A673 (cell line): Measurements from ENCODE around the gene CLRN1. TPM values are rescaled to one million over a fixed set of nuclear protein-coding genes. Genes with fewer than 3 reads are reported as not detected.

Source experiments
- BruUV-seq: library from RNA; stranded (reverse); fragments of 400-500 nt; replicated peaks from 2 replicates; lab custom pipeline; 2021; lab: Mats Ljungman, UMichigan
- CTCF ChIA-PET: fragments of 300-600 bp; sonication (Branson Sonifier 250); formaldehyde crosslinking; loops from one replicate; lab custom pipeline; 2022; ENCODE audit warnings: antibody characterized with exemption; lab: Charles Lee
- POLR2A ChIA-PET: fragments of 300-600 bp; sonication (Branson Sonifier 250); formaldehyde crosslinking; loops from one replicate; lab custom pipeline; 2022; ENCODE audit warnings: antibody characterized with exemption; ENCODE audit not compliant: low non-redundant PET; lab: Charles Lee
- DNase-seq: peaks from one replicate; pipeline ENCODE4 v3.0.0-alpha.2; 2015; ENCODE audit warnings: low spot score
- H3K27ac ChIP-seq: fragments of 200-600 bp; sonication (generic); 2 replicates; pipeline ENCODE4 v1.5.1; 2016; ENCODE audit warnings: mixed run types, low read depth, mild to moderate bottlenecking, mixed read lengths, antibody characterized with exemption, low read length; ENCODE audit not compliant: poor library complexity, severe bottlenecking
- H3K27me3 ChIP-seq: fragments of 200-600 bp; sonication (generic); replicated peaks from 2 replicates; pipeline ENCODE4 v1.6.1; 2017; ENCODE audit warnings: mixed run types, low read depth, mild to moderate bottlenecking, mixed read lengths, antibody characterized with exemption, low read length; ENCODE audit not compliant: insufficient read depth, poor library complexity
- H3K36me3 ChIP-seq: fragments of 200-600 bp; sonication (generic); 2 replicates; pipeline ENCODE4 v1.6.1; 2016; ENCODE audit warnings: mixed run types, mild to moderate bottlenecking, mixed read lengths, antibody characterized with exemption, low read length; ENCODE audit not compliant: insufficient read depth, poor library complexity, severe bottlenecking
- H3K4me1 ChIP-seq: fragments of 200-600 bp; sonication (generic); 2 replicates; pipeline ENCODE4 v1.6.1; 2017; ENCODE audit warnings: mixed run types, mild to moderate bottlenecking, mixed read lengths, antibody characterized with exemption, low read length; ENCODE audit not compliant: insufficient read depth, poor library complexity, severe bottlenecking
- H3K4me3 ChIP-seq: fragments of 200-600 bp; sonication (generic); 2 replicates; pipeline ENCODE4 v1.5.1; 2016; ENCODE audit warnings: low read depth, mixed run types, mild to moderate bottlenecking, mixed read lengths, low read length; ENCODE audit not compliant: poor library complexity, severe bottlenecking
- H3K9me3 ChIP-seq: fragments of 200-600 bp; sonication (generic); 2 replicates; pipeline ENCODE4 v1.6.1; 2016; ENCODE audit warnings: mixed run types, low read depth, mild to moderate bottlenecking, mixed read lengths, antibody characterized with exemption, low read length; ENCODE audit not compliant: poor library complexity, severe bottlenecking
- EZH2 ChIP-seq: fragments of 200-600 bp; sonication (generic); IDR thresholded peaks from 2 replicates; pipeline ENCODE4 v1.6.1; 2017; ENCODE audit warnings: borderline replicate concordance, low read depth, mild to moderate bottlenecking, mixed read lengths, antibody characterized with exemption, low read length; ENCODE audit not compliant: poor library complexity, severe bottlenecking
- intact Hi-C: fragments of 100-400 bp; cut with micrococcal nuclease; formaldehyde crosslinking; loops from one replicate; pipeline ENCODE4 v1.10.0; 2022; ENCODE audit not compliant: unreplicated experiment
- total RNA-seq: library from RNA; stranded (reverse); gene quantifications from 2 replicates; pipeline ENCODE4 v1.2.3, GENCODE V29; 2021
- TF ChIP-seq, protein P1 (sequence below): fragments of 300-800, 200-600 bp; sonication (generic); conservative IDR thresholded peaks from 2 replicates; pipeline ENCODE4 v1.5.1; 2017; ENCODE audit warnings: low read depth, mild to moderate bottlenecking, antibody characterized with exemption, low read length, moderate library complexity, mixed read lengths

CLRN1 gene
- total RNA-seq, 1 experiment from 2014 or later: not detected

- intact Hi-C loops: no loop called here
- DNase-seq: no peak
- BruUV-seq: no TSS peak
- CTCF ChIA-PET: no interaction called here
- Histone ChIP-seq H3K4me1 (no peaks in the 10 kb centered on the region), H3K4me3 (no peak overlapping the region), H3K27me3 (peaks cover 24% of the 10 kb centered on the region), H3K27ac (no peak overlapping the region), H3K9me3 (no peaks in the 10 kb centered on the region), H3K36me3 (no peaks in the 10 kb centered on the region)
- POLR2A ChIA-PET: no interaction called here
- TF ChIP-seq EZH2: no peak
- TF ChIP-seq, protein P1, sequence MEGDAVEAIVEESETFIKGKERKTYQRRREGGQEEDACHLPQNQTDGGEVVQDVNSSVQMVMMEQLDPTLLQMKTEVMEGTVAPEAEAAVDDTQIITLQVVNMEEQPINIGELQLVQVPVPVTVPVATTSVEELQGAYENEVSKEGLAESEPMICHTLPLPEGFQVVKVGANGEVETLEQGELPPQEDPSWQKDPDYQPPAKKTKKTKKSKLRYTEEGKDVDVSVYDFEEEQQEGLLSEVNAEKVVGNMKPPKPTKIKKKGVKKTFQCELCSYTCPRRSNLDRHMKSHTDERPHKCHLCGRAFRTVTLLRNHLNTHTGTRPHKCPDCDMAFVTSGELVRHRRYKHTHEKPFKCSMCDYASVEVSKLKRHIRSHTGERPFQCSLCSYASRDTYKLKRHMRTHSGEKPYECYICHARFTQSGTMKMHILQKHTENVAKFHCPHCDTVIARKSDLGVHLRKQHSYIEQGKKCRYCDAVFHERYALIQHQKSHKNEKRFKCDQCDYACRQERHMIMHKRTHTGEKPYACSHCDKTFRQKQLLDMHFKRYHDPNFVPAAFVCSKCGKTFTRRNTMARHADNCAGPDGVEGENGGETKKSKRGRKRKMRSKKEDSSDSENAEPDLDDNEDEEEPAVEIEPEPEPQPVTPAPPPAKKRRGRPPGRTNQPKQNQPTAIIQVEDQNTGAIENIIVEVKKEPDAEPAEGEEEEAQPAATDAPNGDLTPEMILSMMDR: no peak
Observed at GRCh38 chr3:150928234-150928633, 44.3 kb downstream of the CLRN1 start.

DNA sequence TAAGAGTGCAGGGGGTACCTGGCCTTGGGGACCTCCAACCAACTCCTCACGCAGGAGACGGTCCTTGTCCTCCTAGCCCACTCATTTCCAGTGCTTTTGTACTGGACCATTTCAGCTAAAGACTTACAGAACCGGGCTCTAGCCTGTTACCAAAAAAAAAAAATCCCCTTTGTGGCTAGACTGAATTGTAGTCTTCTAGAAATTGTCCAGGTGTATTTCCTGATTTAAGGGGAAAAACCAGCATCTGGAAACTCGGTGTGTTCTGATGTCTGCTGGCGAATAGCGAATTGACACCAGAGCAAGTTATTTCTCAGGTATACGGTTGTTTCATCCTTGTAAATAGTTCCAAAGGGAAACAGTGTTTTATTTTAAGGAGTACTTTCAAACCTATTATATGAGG lies 46.2 kb downstream of the CLRN1 start:
- POLR2A ChIA-PET: no interaction called here
- BruUV-seq: no TSS peak
- H3K4me1 ChIP-seq: no peaks in the 10 kb centered on the region
- no peaks in the 10 kb centered on the region for H3K36me3 ChIP-seq
- no peaks in the 10 kb centered on the region for H3K9me3 ChIP-seq
- intact Hi-C loops: no loop called here
- no peak for TF ChIP-seq EZH2
- TF ChIP-seq, protein P1: no peak
- no peak overlapping the region for H3K4me3 ChIP-seq
- no peak for DNase-seq
- H3K27ac ChIP-seq: no peak overlapping the region
- peaks cover 9% of the 10 kb centered on the region for H3K27me3 ChIP-seq
- CTCF ChIA-PET: no interaction called here

GRCh38 chr3:150925751-150926201 lies 46.8 kb downstream of the CLRN1 start:
- ChIA-PET POLR2A (no interaction called here), CTCF (no interaction called here)
- H3K9me3 ChIP-seq: no peaks in the 10 kb centered on the region
- H3K4me3 ChIP-seq: no peak overlapping the region
- TF ChIP-seq EZH2: no peak
- TF ChIP-seq, protein P1: peak; percentile 61
- H3K4me1 ChIP-seq: no peaks in the 10 kb centered on the region
- H3K36me3 ChIP-seq: no peaks in the 10 kb centered on the region
- H3K27me3 ChIP-seq: peaks cover 9% of the 10 kb centered on the region
- H3K27ac ChIP-seq: no peak overlapping the region
- intact Hi-C loops: loop anchor here (1.0 kb wide), 1 partner anchor 221 kb away; no protein-coding TSS in a partner anchor
- BruUV-seq: no TSS peak
- DNase-seq: peak; percentile 39
